Activated naive CD4-positive, alpha-beta T cell treated with anti-CD3 and anti-CD28 coated beads, Interleukin-2, amount 50 U/mL, for 72 hours (primary cell): ENCODE results near the gene PLCB1. TPM values are rescaled to one million over a fixed set of nuclear protein-coding genes. Genes with fewer than 3 reads are reported as not detected.

Experiments
- ATAC-seq, 2 donors: fragments of 150-1000 bp; cut with Tn5 transposase; 2 replicates each; pipeline ENCODE4 v1.10.0; 2021; ENCODE audit warnings: mild to moderate bottlenecking in 2 of 2, moderate library complexity in 2 of 2
- DNase-seq, 2 donors: peaks; one replicate each; pipeline ENCODE4 v3.0.0; 2021 to 2022; ENCODE audit warnings: low spot score in 2 of 2
- H3K27ac Mint-ChIP-seq, 2 donors: one replicate each; pipeline ENCODE4 v1.8.0; 2022; ENCODE audit warnings: mild to moderate bottlenecking in 2 of 2, mixed read lengths in 2 of 2
- H3K36me3 Mint-ChIP-seq, 2 donors: one replicate each; pipeline ENCODE4 v1.8.0; 2022; ENCODE audit warnings: mixed read lengths in 2 of 2
- H3K9me3 Mint-ChIP-seq, 2 donors: one replicate each; pipeline ENCODE4 v1.8.0; 2022; ENCODE audit warnings: mixed read lengths in 2 of 2
- total RNA-seq, 2 donors: library from RNA; stranded (reverse); gene quantifications; one replicate each; pipeline ENCODE4 v1.2.3, GENCODE V29; 2022

Gene PLCB1
- total RNA-seq, 2 donors from 2014 or later, result 0.56 to 2.1 TPM

- Mint-ChIP-seq H3K36me3 (no peaks in the 10 kb centered on the region), H3K27ac (no peak overlapping the region), H3K9me3 (no peaks in the 10 kb centered on the region)
- DNase-seq (no peak), ATAC-seq (no peak)
Measured at GRCh38 chr20:8664778-8665177, 532.7 kb downstream of the PLCB1 start.

- Mint-ChIP-seq H3K9me3 (no peaks in the 10 kb centered on the region), H3K36me3 (no peaks in the 10 kb centered on the region), H3K27ac (no peak overlapping the region)
- ATAC-seq (no peak), DNase-seq (no peak)
Measured at GRCh38 chr20:8667306-8667705, 535.2 kb downstream of the PLCB1 start.

GRCh38 chr20:8670207-8670892 lies 538.3 kb downstream of the PLCB1 start:
- Mint-ChIP-seq H3K27ac (no peak overlapping the region), H3K36me3 (no peaks in the 10 kb centered on the region), H3K9me3 (no peaks in the 10 kb centered on the region)
- no peak for DNase-seq
- ATAC-seq, result no peak

DNA sequence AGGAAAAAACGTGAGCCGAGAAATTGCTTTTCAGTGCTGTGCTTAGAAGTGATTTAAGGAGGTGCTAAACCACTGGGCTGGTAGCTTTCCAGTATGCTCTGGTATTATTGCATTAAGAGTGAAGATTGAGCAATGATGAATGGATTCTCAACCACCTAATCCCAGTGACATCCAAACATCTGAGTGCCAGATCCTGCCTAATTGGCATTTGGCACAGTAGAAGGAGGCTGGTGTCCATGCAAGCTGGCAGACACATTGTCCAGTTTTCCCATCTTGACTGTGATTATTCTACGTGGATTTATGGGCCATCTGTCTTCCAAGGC lies 538.8 kb downstream of the PLCB1 start:
- ATAC-seq (no peak), DNase-seq (no peak)

GRCh38 chr20:8671370-8671961 lies 539.4 kb downstream of the PLCB1 start:
- ATAC-seq (no peak), DNase-seq (no peak)
- peaks cover 0 to 4% of the 10 kb centered on the region in 2 donors for H3K36me3 Mint-ChIP-seq
- no peak overlapping the region for H3K27ac Mint-ChIP-seq
- H3K9me3 Mint-ChIP-seq, result peaks cover 0 to 5% of the 10 kb centered on the region in 2 donors

More for the DNA sequence above, 538.8 kb downstream of the PLCB1 start:
- Mint-ChIP-seq H3K27ac (no peak overlapping the region), H3K36me3 (peaks cover 0 to under 1% of the 10 kb centered on the region in 2 donors), H3K9me3 (peaks cover 0 to under 1% of the 10 kb centered on the region in 2 donors)

DNA sequence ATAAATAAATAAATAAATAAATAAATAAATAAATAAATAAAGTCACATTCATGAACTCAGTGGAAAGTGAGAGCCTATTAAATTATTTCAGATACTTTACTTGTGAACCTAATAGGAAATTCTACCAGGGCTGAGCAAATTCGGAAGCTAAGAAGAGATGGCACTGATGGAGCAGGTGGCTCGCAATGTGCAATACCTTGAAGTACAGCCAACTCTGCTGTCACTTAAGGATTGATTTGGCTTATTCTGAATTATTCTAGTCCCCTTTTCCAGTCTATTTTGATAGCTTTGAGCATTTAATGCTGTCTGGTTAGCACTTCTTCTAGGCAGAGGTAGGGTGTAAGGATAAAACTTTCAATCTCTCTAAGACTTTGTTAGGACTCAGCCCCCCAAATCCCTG lies 541.0 kb downstream of the PLCB1 start:
- Mint-ChIP-seq H3K9me3 (peaks cover 0 to 7% of the 10 kb centered on the region in 2 donors), H3K27ac (no peak overlapping the region), H3K36me3 (peaks cover 0 to 9% of the 10 kb centered on the region in 2 donors)
- DNase-seq, result no peak
- ATAC-seq, result no peak

- peaks cover 0 to 9% of the 10 kb centered on the region in 2 donors for H3K36me3 Mint-ChIP-seq
- no peak overlapping the region for H3K27ac Mint-ChIP-seq
- ATAC-seq (no peak), DNase-seq (no peak)
- peaks cover 0 to 7% of the 10 kb centered on the region in 2 donors for H3K9me3 Mint-ChIP-seq
Measured at GRCh38 chr20:8675896-8676295, 543.8 kb downstream of the PLCB1 start.

GRCh38 chr20:8678098-8678776 lies 546.2 kb downstream of the PLCB1 start:
- Mint-ChIP-seq H3K27ac (no peak overlapping the region), H3K9me3 (peaks cover 0 to 7% of the 10 kb centered on the region in 2 donors), H3K36me3 (peaks cover 0 to 9% of the 10 kb centered on the region in 2 donors)
- ATAC-seq (no peak), DNase-seq (no peak)

DNA sequence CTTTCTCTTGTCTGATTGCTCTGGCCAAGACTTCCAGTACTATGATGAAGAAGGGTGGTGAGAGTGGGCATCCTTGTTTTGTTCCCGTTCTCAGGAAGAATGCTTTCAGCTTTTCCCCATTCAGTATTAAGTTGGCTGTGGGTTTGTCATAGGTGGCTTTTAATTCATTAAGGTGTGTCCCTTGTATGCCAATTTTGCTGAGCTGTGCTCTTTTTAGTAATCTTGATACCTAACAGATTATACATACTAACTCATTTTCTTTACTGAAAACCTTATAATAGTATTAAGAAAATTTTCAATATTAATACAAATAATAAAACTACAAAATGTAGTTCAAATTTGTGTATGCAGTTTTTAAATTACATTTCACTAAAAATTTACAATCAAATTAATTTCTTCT lies 557.3 kb downstream of the PLCB1 start:
- H3K27ac Mint-ChIP-seq, result no peak overlapping the region
- DNase-seq (no peak), ATAC-seq (no peak)
- H3K9me3 Mint-ChIP-seq, result peaks cover 4% of the 10 kb centered on the region in 2 donors
- no peaks in the 10 kb centered on the region for H3K36me3 Mint-ChIP-seq

- DNase-seq (no peak), ATAC-seq (no peak)
- peaks cover 1 to 4% of the 10 kb centered on the region in 2 donors for H3K9me3 Mint-ChIP-seq
- H3K27ac Mint-ChIP-seq, result no peak overlapping the region
- no peaks in the 10 kb centered on the region for H3K36me3 Mint-ChIP-seq
Measured at GRCh38 chr20:8690074-8690473, 558.0 kb downstream of the PLCB1 start.

- no peak overlapping the region for H3K27ac Mint-ChIP-seq
- ATAC-seq (no peak), DNase-seq (no peak)
- no peaks in the 10 kb centered on the region for H3K36me3 Mint-ChIP-seq
- H3K9me3 Mint-ChIP-seq, result peaks cover 4 to 5% of the 10 kb centered on the region in 2 donors
Measured at GRCh38 chr20:8693709-8694108, 561.6 kb downstream of the PLCB1 start.

- no peak for ATAC-seq
- Mint-ChIP-seq H3K9me3 (peaks cover 5% of the 10 kb centered on the region in 2 donors), H3K36me3 (no peaks in the 10 kb centered on the region), H3K27ac (no peak overlapping the region)
- DNase-seq, result no peak
Measured at GRCh38 chr20:8700756-8701155, 568.7 kb downstream of the PLCB1 start.

- H3K9me3 Mint-ChIP-seq, result peaks cover 0 to 5% of the 10 kb centered on the region in 2 donors
- H3K36me3 Mint-ChIP-seq, result no peaks in the 10 kb centered on the region
- no peak for ATAC-seq
- H3K27ac Mint-ChIP-seq, result no peak overlapping the region
- no peak for DNase-seq
Measured at GRCh38 chr20:8706961-8707700, 575.1 kb downstream of the PLCB1 start.

DNA sequence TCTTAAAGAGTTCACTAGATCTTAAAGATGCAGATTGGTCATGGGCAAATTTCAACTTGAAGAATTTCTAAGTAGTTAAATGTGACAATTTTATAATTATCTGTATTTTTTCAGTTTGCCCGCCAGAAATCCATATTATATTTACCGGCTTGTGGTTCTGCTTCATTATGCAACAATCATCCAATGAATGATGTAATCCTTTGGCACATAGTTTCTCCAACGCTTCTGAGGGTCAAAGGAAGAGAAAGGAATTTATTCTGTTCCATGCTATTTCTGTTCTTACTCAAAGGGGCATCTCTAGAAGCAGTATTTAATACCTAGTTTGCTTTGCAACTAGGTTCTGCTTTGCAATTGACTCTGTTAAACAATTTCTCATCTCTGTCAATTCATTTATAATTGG lies 577.6 kb downstream of the PLCB1 start:
- H3K27ac Mint-ChIP-seq, result no peak overlapping the region
- ATAC-seq (no peak), DNase-seq (no peak)
- peaks cover 0 to 5% of the 10 kb centered on the region in 2 donors for H3K9me3 Mint-ChIP-seq
- no peaks in the 10 kb centered on the region for H3K36me3 Mint-ChIP-seq

DNA sequence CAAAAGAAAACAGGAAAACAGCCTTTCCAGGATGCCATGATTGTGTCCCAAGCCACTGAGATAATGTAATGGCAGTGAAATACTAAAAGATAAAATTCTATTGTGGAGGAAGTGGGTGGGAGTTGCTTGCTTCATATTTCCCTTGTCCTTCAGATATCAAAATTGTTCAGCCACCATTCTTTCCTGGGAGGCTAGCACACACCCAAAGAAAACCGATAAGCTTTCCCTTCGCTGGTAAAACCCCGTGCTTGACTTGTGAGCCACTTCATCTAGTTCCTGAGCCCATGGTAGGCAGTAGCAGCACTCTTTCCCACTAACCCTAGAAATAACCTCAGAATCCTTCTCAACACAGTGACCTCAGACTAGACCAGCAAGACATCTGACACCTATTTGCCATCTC lies 579.4 kb downstream of the PLCB1 start:
- Mint-ChIP-seq H3K9me3 (no peaks in the 10 kb centered on the region), H3K27ac (no peak overlapping the region), H3K36me3 (no peaks in the 10 kb centered on the region)
- ATAC-seq, result no peak
- DNase-seq, result no peak

DNA sequence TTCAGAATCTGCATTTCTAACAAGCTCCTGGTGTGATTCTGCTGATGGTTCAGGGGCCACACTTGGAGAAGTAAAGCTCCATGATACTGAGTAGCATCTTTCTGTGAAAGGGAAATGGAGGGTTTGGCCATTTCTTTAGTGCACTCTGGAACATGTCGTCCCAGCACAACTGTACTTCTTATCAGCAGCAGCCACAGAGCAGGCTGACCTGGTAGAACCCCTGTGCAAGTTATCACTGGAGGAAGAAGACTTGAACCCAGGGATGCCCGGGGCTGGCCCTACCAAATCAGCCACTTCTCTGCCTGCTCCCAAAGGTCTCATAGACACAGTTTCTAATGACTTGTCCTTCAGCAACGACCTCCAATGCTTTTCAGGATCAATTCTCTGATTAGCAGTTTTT lies 582.1 kb downstream of the PLCB1 start:
- ATAC-seq (no peak), DNase-seq (no peak)
- Mint-ChIP-seq H3K9me3 (no peaks in the 10 kb centered on the region), H3K36me3 (no peaks in the 10 kb centered on the region), H3K27ac (no peak overlapping the region)

DNA sequence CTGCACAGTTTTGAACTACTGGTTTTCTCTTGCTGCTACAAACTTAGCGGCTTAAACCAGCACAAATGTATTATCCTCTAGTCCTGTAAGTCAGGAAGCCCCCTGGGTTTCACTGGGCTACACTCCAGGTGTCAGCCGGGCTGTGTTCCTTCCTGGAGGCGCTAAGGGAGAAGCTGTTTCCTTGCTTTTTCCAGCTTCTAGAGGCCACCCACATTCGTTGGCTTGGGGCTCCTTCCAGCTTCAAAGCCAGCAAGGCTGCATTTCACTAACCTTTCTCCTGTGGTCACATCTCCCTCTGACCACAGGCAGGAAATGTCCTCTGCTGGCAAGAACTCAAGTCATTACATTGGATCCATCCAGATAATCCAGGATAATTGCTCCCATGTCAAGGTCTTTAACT lies 586.2 kb downstream of the PLCB1 start:
- Mint-ChIP-seq H3K27ac (no peak overlapping the region), H3K36me3 (no peaks in the 10 kb centered on the region), H3K9me3 (no peaks in the 10 kb centered on the region)
- ATAC-seq (no peak), DNase-seq (no peak)
